GM21528 (cell line): ENCODE data around the gene STPG3.
A peak's percentile ranks its signal among the peaks of the same experiment; 100 is the strongest.

Source experiments
- ATAC-seq: cut with Tn5 transposase; IDR thresholded peaks from one replicate; pipeline ENCODE4 v1.9.1; 2021; ENCODE audit warnings: mild to moderate bottlenecking, moderate library complexity; ENCODE audit not compliant: unreplicated experiment, low FRiP score

The STPG3 gene

DNA sequence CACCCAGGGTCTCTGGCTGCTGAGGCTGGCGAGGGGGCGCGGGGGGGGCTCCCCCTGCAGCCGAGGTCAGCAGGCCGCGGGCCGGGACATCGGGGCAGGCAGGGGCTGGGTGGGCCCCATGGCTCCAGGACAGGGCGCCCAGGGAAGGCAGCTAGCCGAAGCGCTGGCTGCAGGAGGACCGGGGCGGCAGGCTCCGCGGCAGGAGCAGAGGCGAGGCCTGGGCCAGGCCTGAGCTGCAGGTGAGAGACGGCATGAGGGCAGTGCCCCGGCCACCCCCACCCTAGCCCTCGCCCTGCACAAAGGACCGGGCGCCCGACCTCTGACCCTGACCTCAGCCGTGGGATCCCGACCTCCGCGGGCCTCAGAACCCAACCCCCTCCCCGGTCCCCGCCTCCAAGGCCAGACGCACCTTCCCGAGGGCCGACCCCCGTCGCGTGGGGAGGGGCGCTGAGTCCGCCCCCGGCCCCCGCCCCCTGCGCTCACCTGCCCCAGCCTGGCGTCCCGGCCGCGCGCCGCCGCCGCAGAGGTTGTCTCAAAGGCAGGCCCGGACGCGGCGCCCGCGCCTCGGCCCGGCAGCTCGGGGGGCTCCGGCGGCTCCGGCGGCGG, 29.5 kb upstream of the STPG3 start:
- no peak for ATAC-seq

DNA sequence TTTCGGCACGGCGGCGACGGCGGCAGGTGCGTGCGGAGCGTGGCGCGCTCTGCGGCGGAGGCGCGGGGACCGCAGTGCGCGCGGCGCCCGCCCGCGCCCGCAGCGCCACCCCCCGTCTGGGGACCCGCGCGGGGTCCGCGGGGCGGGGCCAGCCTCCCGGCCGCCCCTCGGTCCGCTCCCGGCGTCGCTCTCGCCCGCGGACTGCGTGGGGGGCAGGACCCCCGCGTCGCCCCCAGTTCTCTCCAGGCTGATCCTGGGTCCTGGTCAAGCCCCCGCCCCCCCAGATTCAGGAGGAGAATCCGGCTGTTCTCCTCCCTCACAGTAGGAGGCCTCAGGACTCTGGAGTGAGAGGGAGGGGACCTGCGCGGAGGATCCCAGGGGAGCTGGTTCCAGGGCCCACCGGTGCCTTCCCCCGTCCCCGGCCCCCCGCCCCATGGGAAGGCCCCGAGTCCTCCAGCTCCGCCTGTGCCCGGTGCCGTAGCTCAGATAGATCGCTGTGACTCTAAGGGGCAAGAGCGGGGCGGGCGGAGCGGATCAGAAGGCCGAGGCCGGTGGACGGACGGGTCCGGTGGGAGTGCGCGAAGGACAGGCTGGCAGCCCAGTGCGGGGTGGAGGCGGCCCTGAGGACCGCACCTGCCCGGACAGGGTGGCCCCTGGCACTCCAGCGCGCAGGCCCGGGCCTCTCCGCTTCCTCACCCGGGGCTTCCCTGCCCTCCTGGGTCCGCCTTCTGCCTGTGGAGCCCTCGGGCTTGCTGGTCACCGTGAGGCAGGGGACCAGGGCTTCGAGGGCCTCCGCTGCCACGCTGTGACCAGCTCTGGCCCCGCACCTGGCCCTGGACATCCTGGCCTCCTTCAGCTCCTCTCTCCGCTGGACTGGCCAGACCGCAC, 28.7 kb upstream of the STPG3 start, which contains the start of gene RNF208:
Gene RNF208, minus strand, starts transcription at position 51 of the 888 bp plus-strand sequence. CDS start 1,028 bp downstream, outside the sequence.
- peak; percentile 3 for ATAC-seq

DNA sequence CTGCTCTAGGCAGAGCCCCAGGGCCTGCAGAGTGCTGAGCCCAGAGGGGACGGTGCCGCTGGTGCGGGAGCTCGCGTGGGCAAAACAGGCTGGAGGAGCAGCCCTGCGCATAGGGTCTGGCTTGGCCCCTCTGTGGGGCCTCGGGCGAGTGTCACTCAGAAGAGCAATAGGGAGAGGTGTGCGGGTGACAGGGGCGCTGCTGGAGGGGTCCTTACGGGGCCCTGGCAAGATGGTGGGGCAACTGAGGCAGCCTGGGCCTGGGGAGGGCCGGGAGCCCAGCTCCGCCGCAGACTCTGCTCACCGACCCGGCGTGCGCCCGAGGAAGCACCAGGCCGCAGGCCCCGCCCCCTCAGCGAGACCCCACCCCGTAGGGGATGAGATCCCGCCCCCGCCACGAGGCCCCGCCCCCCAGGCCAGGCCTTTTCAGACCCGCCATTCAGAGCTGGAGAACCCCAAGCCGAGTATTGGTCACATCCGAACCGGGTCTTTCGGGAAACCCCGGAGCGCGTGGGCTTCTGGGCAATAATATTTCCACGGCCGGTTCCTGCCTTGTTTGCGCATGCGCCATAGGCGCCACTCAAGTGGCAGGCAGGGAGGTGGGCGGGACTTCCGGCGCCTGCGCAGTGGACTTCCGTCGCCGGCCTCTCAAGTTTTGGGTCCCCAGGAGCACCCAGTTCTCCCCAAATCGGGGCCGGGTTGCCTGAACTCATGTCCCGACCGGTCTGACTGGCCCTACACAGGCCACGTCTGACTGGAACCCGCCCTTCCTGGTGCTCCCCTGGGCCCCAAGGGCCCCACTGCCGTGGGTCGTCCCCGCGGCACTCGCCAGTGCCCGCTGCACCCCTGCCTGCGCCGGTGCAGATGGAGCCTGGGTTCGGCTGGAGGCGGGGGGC, 27.8 kb upstream of the STPG3 start:
- peak; percentile 63 for ATAC-seq

DNA sequence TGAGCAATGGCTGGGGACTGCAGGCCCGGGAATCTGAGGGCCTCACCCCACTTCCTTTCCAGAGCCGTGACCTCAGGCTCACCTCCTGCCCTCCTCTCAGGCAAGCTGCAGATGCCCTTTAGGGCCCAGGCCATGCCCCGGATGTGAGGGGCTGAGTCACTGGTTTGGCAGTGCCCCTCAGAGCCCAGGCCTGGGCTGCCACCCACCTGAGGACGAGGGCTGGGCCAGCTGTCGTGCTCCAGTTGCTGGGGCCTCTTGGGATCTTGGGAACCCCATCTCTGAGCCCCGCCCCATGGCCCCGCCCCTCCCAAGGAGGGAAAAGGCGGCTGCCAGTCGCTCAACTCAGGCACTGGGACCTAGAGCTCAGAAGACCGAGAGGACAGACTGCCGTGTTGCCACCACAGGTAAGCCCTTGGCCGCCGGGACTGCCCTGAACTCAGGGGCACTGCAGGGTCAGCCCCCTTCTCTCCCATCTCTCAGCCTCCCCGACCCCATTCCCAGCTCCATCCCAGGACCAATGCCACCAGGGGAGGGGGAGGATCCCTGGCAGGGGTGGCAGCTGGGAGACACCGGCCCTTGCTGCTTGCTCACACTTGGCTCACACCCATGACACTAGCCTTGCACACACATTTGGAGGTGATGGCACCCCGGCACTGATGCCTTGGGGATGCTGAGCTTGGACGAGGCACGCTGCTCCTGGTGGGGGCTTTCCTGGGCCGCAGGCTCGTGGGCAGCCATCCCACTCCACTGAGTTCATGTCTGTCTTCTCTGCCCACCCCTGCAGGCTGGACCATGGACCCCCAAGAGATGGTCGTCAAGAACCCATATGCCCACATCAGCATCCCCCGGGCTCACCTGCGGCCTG, 26.0 kb upstream of the STPG3 start, which contains the start of gene CYSRT1:
Gene CYSRT1, plus strand, starts transcription at position 345 of the 865 bp plus-strand sequence. Its CDS starts 448 bp downstream, at position 793.
- no peak for ATAC-seq

DNA sequence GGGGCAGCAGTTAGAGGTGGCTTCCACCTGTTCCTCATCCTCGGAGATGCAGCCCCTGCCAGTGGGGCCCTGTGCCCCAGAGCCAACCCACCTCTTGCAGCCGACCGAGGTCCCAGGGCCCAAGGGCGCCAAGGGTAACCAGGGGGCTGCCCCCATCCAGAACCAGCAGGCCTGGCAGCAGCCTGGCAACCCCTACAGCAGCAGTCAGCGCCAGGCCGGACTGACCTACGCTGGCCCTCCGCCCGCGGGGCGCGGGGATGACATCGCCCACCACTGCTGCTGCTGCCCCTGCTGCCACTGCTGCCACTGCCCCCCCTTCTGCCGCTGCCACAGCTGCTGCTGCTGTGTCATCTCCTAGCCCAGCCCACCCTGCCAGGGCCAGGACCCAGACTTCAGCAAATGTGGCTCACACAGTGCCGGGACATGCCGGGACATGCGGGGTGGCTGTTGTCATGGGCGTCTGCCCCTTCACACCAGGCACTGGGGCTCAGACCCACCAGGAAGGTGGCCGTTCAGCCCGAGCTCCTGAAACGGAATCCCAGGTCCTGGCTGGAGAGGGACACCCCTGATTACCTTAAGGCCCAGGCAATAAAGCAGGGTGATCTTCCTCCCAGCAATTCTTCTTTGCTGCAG, 25.3 kb upstream of the STPG3 start:
- ATAC-seq = no peak

DNA sequence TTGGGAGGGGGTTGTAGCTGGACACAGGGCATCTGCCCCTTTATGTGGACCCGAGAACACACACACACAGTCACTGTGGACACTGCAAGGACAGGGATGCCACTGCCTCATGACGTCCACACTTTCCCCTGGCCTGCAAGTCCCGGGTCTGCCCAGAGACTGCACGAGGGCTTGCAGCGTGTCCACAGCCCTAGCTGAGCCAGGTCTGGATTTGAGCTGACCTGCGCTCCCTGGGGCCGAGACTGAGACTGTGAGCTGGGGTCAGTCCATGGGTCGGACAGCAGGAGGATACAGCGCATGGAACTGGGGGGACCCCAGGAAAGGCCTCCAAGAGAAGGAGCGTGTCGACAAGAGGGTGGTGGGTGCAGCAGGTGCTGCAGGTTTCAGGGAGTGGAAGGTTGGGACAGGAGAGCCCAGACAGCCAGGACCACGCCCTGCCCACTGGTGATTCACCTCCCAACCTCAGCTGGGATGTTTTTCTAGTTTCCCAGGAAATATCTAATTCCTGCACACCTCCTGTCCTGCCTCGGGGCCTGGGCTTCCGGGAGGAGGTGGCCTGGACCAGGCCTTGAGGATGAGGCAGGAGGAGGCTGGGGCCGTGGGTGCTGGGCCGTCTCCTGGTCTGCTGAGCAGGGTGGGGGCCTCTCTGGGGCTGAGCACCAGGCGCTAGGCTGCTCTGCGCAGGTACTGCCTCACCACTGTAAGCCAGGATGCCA, 24.6 kb upstream of the STPG3 start:
- ATAC-seq = no peak

DNA sequence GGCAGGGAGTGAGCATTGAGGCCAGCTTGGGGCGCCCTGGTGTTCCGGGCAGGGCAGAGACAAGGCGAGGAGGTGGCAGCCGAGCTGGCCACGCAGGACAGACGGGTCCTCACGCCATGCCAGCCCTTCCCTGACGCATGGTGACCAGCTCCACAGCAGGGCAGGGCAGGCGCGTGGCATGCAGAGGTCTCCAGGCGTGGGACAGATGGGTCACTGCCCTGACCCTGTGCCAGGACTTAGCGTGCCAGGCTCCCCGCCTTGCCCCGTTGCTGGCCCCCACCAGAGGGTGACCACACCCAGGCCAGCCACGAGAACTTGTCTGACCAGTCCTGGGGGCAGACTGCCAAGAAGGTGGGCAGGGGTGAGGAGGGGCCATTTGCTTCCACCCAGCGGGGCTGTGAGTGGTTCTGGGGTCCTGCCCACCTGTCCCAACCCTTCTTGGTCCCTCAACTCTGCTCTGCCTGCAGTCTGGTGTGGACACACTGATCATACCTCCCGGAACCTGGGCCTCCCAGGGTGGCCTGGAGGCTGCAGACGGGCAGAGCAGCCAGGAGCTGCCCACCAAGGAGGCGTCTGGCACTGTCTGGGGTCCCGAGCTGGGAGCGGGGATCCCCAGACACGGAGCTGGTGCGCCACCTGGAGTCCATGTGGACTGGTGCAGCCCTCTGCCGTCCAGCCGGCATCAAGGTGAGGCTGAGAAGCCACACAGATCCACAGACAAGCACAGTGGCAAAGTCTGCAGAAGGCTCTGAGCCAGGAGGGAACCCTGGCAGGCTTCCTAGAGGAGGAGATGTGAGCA, 23.8 kb upstream of the STPG3 start, which contains the start of gene RNF224:
Gene RNF224, plus strand, starts transcription at position 449 of the 799 bp plus-strand sequence. CDS start 834 bp downstream, outside the sequence.
- ATAC-seq = no peak

DNA sequence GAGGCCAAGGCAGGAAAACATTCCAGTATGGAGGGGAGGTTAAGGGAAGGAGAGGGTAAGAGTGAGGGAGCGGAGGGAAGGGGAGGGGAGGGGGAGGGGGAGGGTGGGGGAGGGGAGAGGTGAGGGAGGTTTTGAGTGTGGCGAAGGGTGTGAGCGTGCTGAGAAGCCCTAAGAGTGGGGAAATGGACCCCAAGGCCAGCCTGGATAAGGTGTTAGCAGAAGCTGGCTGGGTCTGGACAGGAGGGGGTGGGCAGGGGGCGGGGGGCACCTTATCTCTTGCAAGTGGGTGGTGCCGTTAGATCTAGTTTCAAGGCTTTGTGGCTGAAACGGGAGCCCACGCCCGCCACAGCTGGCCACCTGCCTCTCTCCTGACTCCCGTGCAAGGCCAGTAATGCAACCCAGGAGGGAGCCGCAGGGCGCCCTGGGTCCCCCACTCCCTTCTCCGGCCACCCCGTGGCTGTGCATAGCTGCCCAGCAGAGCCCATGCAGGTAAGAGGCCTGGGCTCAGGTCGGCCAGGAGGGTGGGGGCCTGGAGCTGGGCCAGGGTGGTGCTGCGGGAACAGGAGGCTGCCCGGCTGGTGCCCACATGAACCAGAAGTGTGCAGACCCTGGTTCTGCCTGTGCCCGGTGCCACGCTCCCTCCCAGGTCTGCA, 23.1 kb upstream of the STPG3 start:
- no peak for ATAC-seq

DNA sequence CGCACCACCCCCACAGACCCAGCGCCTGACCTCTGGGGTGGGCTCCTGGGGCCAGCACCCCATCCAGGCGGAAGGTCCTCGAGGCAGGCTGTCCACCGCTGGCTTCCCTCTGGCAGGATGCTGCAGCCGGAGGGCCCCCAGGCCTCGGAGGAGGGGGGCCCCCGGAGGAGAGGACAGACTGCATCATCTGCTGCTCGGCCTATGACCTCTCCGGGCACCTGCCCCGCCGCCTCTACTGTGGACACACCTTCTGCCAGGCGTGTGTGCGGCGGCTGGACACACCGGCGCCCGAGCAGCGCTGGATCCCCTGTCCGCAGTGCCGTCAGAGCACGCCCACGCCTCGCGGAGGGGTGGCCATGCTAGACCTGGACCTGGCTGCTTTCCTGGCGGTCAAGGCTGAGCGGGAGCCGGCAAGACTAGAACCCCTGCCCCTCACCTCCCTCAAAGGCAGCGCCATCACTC, 22.5 kb upstream of the STPG3 start:
- ATAC-seq = no peak

DNA sequence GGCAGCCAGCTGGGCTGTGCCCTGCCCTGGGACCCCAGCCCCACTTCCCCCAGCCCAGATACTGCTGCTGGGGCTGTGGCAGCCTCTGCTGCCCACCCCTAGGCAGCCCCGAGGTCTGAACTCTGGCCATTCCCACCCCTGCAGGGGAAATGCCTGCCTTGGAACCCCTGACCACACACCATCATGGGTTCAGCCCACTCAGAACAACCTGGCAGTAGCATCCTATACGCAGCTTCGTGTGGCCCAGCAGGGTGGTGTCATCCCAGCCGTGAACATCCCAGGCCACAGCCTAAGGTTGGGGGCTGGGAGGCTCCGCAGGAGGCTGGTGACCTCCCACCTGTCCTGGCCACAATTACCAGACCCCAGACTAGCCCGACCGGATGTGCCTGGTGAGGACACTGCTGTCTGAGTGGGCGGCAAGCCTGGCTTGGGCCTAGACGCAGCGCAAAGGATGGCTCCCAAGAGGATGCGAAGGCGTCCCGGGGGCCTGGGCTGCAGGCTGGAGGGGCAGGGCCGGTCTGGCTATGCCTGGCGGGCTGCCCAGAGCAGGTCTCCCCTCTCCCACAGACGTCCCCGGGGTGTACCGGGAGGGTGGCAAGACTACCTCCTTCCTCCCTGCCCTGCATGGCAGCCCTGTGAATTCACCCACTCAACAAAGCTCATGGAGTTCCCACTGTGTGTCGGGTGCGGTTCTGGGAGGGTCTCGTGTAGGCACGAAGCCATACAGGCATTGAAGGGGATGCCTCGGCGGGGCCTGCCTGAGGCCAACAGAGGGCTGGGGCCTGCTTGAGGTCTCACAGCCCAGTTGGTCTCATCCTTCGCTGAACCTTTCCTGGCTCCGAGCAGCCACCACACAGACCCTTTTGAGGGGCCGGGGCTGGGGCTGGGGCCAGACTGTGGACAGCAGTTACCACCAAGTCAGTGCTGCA, 21.9 kb upstream of the STPG3 start:
- no peak for ATAC-seq

DNA sequence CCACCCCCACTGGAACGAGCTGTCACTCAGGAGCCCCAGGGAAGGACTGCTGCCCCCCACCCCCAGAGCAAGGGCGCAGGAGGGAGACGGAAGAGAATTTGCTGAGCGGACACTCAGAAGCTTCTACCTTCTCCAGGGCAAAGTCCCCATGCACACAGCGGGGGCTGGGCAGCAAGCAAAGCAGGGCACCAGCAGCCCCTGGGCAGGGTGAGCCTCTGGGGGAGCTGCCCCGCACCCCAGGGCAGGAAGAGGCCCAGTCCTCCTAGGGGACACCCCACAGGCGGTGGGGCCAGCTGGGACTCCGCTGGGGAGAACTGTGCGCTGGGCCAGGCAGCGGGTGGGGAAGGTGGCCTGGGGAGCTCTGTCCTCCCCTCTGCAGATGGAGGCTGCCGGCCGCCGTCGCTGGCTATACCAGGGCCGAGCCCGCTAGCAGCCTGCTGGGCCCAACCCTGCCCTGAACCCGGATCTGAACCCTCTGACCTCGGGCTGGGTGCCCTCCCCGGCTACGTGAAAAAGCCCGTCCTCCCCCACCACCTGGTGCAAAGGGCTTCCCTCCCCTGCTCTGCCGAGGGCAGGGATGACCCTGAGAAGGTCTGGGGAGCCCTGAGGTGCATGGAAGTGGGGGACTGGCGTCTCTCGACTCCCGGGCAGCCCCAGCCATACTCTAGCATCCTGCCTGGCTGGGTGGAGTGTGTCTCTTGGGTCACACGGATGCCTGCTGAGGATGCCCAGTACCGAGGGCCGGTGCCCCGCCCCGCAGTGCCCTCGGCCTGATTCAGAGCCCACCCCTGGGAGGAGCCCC, 21.0 kb upstream of the STPG3 start:
- ATAC-seq = no peak

DNA sequence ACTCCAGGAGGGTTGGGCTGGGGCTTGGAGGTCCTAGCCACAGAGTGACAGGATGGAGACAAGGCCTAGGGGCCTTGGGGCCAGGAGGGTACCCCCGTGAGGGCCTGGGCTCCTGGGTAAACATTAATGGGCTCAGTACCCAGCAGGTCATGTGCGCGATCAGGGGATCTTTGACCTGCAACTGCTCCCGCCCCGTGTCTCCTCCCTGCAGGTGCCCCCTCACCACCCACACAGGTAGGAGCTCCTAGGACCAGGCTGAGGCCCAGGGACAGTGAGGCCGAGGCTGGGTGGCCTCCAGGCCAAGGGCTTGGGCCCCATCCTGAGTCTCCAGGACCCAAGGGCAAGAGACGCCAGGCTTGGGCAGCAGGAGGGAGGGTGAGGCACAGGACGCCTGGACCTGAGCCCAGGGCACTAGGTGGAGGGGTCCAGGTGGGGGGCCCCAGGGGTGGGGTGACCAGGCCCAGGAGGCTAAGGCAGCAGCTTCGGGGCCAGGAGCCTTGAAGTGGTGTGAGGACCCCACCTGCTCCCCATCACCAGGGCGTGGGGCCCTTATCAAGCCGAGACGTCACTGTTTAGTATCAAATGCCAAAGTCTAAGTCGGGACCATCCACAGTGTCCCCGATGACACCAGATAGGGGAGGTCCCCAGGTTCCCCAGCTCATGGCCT, 20.2 kb upstream of the STPG3 start, which contains the start of gene SLC34A3:
Gene SLC34A3, plus strand, starts transcription at position 197 of the 667 bp plus-strand sequence. CDS start 802 bp downstream, outside the sequence.
- ATAC-seq = no peak

DNA sequence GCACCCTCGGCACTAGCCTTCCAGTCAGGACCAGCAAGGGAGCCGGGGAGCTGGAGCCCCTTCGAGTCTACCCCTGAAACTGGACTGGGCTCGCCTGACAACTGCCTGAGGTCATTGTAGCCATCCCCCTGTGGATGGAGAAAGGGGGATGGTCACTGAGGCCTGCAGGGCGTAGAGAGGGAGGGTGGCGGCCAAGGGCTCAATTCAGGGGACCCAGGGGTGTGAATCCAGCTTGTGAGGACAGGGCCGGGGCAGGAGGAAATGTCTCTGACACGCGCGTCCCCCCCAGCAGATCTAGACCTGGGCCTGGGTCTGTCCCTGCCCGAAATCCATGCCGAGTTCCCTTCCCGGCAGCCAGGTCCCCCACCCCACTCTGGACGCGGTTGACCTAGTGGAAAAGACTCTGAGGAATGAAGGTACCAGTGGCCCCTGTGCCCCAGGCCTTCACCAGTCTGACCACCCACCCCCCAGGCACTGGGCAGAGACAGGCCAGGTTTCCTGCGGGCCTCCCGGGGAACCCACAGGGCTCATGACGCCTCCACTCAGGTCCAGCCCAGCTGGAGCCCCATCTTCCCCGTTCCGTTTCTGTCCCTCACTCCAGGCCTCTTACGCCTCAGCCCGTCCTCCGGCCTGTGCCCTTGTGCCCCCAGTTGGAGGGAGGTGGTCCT, 19.6 kb upstream of the STPG3 start:
- ATAC-seq = no peak

DNA sequence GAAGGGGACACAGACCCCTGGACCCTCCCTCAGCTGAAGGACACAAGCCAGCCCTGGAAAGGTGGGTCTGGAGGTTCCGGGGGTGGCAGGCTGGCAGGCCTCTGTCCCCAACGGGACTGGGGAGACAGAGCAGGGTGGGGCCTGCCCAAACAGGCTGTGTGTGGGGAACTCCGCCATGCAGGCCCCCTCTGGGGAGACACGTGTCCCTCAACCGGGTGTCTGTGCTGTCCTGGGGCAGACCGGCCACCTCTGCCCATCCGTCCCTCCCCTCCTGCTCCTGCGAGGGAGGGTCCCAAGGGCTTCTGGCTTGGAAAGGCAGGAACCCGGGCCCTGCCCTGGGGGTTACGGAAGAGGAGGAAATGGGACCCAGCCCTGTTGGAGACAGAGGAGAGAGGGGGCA, 19.0 kb upstream of the STPG3 start:
- no peak for ATAC-seq
